IgD-negative memory B cell (primary cell): Measurements from ENCODE around the gene B4GALNT3. TPM values are rescaled to one million over a fixed set of nuclear protein-coding genes. Genes with fewer than 3 reads are reported as not detected.

ENCODE experiments used
- H3K27ac Mint-ChIP-seq, 3 donors: one replicate each; pipeline ENCODE4 v1.8.0; 2020 to 2022; ENCODE audit warnings: mild to moderate bottlenecking in 3 of 3, mixed read lengths in 3 of 3, moderate library complexity in 1 of 3
- H3K27me3 Mint-ChIP-seq: one replicate; pipeline ENCODE4 v1.8.0; 2021; ENCODE audit warnings: mixed read lengths
- H3K36me3 Mint-ChIP-seq: one replicate; pipeline ENCODE4 v1.8.0; 2020; ENCODE audit warnings: mild to moderate bottlenecking, mixed read lengths
- H3K4me1 Mint-ChIP-seq, 3 donors: one replicate each; pipeline ENCODE4 v1.8.0; 2020 to 2022; ENCODE audit warnings: mixed read lengths in 3 of 3, mild to moderate bottlenecking in 1 of 3
- H3K4me3 Mint-ChIP-seq, 4 donors: one replicate each; pipeline ENCODE4 v1.8.0; 2020 to 2022; ENCODE audit warnings: mild to moderate bottlenecking in 4 of 4, mixed read lengths in 4 of 4, moderate library complexity in 3 of 4
- H3K9me3 Mint-ChIP-seq, 3 donors: one replicate each; pipeline ENCODE4 v1.8.0; 2020 to 2021; ENCODE audit warnings: mixed read lengths in 3 of 3, mild to moderate bottlenecking in 1 of 3
- polyA plus RNA-seq: library from polyadenylated mRNA; unstranded; fragments of 300-500 nt; fragmentation: Illumina TruSeq; gene quantifications from one replicate; pipeline ENCODE4 v1.2.3, GENCODE V29; 2021

The B4GALNT3 gene
- polyA plus RNA-seq, 1 donor from 2014 or later, result 0.89 TPM

DNA sequence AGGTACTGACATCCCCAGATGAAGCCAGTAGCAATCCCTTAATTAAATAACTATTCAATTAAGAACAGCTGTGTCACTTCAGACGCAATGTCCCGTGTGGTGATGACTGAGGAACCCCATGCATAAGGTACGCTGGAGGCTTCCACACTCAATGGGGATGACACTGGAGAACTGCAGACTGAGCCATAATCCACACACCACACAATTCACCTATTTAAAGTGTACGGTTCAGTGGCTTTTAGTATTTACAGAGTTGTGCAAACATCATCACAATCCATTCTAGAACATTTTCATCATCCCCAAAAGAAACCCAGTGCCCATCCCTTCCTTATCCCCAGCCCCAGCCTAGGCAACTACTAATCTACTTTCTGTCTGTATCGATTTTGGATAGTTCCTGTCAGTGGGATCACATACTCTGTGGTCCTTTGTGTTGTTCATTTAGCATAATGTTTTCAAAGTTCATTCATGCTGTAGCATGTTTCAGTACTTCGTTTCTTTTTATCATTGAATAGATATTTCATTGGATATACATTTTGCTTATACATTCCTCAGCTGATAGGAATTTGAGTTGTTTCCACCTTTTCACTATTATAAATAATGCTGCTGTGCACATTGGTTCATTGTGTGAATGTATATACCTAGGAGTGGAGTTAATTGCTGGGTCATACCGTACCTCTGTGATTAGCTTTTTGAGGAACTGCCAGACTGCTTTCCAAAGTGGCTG lies 142.4 kb downstream of the B4GALNT3 start:
- H3K27ac Mint-ChIP-seq, result no peak overlapping the region
- peaks cover 6% of the 10 kb centered on the region for H3K36me3 Mint-ChIP-seq
- no peaks in the 10 kb centered on the region for H3K9me3 Mint-ChIP-seq
- H3K27me3 Mint-ChIP-seq, result no peaks in the 10 kb centered on the region
- no peak overlapping the region for H3K4me3 Mint-ChIP-seq
- H3K4me1 Mint-ChIP-seq, result no peaks in the 10 kb centered on the region

DNA sequence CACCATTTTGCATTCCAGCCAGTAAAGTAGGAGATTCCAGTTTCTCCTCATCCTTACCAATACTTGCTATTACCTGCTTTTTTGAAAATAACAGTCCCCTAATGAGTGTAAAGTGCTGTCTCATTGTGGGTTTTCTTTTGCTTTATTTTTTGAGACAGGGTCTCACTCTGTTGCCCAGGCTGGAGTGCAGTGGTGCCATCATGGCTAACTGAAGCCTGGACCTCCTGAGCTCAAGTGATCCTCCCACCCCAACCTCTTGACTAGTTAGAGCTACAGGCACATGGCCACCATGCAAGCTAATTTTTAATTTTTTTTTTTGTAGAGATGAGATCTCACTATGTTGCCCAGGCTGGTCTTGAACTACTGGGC lies 142.9 kb downstream of the B4GALNT3 start:
- no peaks in the 10 kb centered on the region for H3K9me3 Mint-ChIP-seq
- no peaks in the 10 kb centered on the region for H3K4me1 Mint-ChIP-seq
- peaks cover 7% of the 10 kb centered on the region for H3K36me3 Mint-ChIP-seq
- H3K4me3 Mint-ChIP-seq, result no peak overlapping the region
- H3K27me3 Mint-ChIP-seq, result no peaks in the 10 kb centered on the region
- no peak overlapping the region for H3K27ac Mint-ChIP-seq

DNA sequence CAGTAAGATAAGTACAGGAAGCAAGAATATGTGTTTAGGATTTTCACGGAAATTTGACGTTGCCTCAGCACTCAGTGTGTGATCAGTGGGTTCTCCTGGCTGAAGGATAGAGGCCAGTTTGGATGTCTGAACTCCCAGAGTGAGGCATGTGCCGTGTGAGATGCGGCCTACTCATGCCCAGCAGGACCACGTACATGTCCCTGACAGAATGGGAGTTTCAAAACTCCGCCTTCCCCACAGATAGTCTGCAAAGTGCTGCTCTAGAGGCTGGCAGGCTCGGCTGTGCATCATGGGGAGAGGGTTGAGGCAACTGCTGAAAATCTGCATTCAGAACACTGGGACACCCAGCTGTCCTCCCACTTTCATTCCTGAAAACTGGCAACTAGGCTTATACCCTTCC lies 145.2 kb downstream of the B4GALNT3 start:
- H3K27me3 Mint-ChIP-seq, result no peaks in the 10 kb centered on the region
- H3K4me1 Mint-ChIP-seq, result peaks cover 1 to 3% (median 2%) of the 10 kb centered on the region in 3 donors
- no peaks in the 10 kb centered on the region for H3K9me3 Mint-ChIP-seq
- H3K36me3 Mint-ChIP-seq, result peaks cover 7% of the 10 kb centered on the region
- no peak overlapping the region for H3K4me3 Mint-ChIP-seq
- no peak overlapping the region for H3K27ac Mint-ChIP-seq

DNA sequence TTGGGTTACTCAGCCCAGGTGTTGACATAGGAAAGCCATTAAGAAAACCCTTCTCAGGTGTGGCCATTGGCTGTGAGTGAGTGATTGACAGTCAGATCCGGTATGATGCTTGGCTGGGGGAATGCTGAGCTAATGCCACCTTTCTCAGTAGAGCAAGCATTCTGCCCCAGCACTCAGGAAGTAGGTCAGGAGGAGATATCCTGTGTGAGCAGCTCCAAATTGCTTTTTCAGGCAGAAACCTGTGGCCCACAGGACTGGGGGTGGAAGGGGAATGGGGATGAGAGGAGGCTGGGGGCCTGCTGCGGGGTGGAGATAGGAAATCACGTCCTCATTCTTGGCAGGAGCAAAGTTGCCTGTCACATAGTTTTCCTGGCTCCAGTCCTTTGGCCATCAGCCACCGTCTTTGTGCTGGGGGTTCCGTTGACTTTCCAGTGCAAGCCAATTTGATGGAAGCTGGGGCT lies 147.8 kb downstream of the B4GALNT3 start:
- Mint-ChIP-seq H3K4me3 (no peak overlapping the region), H3K4me1 (peaks cover 13 to 14% (median 13%) of the 10 kb centered on the region in 3 donors), H3K27ac (no peak overlapping the region), H3K9me3 (no peaks in the 10 kb centered on the region), H3K36me3 (peaks cover 7% of the 10 kb centered on the region), H3K27me3 (no peaks in the 10 kb centered on the region)

DNA sequence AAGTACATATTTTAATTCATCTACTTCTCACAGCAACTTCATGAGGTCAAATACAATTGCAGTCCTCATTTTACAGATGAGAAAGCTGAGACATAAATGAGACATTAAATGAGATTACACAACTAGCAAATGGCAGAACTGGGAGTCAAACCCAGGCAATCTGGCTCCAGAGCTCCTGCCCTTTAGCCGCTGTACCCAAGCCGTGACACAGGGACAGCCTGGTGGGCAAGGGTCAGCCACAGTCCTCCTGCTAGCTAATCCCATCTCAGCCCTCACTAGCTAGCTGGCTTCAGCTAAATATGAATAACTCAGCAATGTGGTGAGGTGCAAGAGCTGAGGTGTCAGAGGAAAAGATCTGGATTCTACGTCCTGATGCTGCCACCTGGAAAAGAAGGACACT lies 148.7 kb downstream of the B4GALNT3 start:
- no peak overlapping the region for H3K4me3 Mint-ChIP-seq
- H3K36me3 Mint-ChIP-seq, result peaks cover 5% of the 10 kb centered on the region
- H3K27me3 Mint-ChIP-seq, result no peaks in the 10 kb centered on the region
- no peak overlapping the region for H3K27ac Mint-ChIP-seq
- H3K4me1 Mint-ChIP-seq, result peaks cover 13 to 14% (median 13%) of the 10 kb centered on the region in 3 donors
- no peaks in the 10 kb centered on the region for H3K9me3 Mint-ChIP-seq

DNA sequence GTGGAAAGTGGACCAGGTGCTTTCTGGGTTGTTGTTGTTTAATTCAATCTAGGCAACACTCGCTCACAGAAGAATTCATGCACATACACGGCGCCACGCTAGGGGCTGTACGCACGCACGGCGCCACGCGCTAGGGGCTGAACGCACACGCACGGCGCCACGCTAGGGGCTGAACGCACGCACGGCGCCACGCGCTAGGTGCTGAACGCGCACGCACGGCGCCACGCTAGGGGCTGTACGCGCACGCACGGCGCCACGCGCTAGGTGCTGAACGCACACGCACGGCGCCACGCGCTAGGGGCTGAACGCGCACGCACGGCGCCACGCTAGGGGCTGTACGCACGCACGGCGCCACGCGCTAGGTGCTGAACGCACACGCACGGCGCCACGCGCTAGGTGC lies 149.2 kb downstream of the B4GALNT3 start:
- Mint-ChIP-seq H3K27me3 (no peaks in the 10 kb centered on the region), H3K4me1 (peaks cover 13 to 14% (median 13%) of the 10 kb centered on the region in 3 donors), H3K36me3 (peaks cover 4% of the 10 kb centered on the region), H3K27ac (no peak overlapping the region), H3K9me3 (no peaks in the 10 kb centered on the region), H3K4me3 (no peak overlapping the region)

DNA sequence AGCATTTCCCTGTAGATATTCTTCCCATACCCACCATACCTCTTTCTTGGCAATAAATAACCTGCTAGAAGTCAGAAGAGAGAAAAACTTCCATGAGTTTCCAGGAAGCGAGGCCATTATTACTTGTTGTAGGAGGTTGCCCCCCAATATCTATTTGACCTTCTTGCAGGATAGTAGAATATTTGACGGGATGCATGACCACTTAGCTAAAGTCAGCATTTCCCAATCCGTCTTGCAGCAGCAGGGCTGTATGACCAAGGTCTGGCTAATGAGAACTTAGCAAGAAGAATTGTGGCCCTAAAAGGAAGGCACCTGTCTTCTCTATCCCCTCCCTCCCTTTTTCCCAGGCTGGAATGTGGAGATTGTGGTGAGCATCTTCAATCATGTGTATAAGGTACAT lies 152.0 kb downstream of the B4GALNT3 start:
- Mint-ChIP-seq H3K36me3 (peaks cover 3% of the 10 kb centered on the region), H3K9me3 (no peaks in the 10 kb centered on the region), H3K4me1 (peaks cover 13 to 18% (median 16%) of the 10 kb centered on the region in 3 donors), H3K4me3 (no peak overlapping the region), H3K27ac (no peak overlapping the region), H3K27me3 (no peaks in the 10 kb centered on the region)

DNA sequence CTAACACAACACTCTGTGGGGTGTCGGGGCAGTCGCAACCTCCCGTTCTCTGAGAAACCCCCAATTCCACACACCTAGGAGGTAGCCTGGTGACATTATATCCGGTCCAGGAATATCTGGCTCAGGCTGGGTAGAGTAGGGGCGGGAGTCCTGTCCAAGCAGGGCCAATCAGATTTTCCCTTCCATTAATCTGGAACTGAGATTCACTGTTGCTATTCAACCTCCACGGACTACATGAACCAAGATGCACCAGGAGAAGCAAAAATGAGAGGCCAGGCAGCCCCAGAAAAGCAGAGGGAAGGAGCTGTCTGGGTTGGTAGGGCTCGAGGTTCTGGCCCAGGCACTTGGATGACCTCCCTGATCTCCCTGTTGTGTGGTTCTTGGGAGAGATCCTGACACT lies 152.6 kb downstream of the B4GALNT3 start:
- H3K9me3 Mint-ChIP-seq, result no peaks in the 10 kb centered on the region
- H3K27ac Mint-ChIP-seq, result no peak overlapping the region
- no peak overlapping the region for H3K4me3 Mint-ChIP-seq
- peaks cover under 1% of the 10 kb centered on the region for H3K36me3 Mint-ChIP-seq
- H3K4me1 Mint-ChIP-seq, result peaks cover 13 to 18% (median 16%) of the 10 kb centered on the region in 3 donors
- no peaks in the 10 kb centered on the region for H3K27me3 Mint-ChIP-seq

DNA sequence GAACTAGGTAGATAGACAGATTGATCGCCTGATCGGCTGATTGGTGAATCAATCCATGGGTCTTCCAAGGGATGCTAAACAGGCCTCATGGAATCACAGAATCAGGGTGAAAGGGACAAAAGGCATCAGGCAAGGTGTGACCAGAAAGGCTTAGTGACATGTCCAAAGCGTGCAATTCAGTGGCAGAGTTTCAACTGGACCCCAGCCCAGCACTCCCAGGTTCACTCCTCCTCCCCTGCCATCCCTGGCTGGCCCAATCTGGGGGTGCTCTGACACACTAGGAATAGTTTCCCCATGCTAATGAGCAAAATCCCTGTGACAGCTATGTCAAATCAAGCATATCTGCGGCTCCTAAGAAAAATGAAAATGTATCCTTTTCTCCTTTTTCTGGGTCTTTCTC lies 153.1 kb downstream of the B4GALNT3 start:
- Mint-ChIP-seq H3K27ac (no peak overlapping the region), H3K4me3 (no peak overlapping the region), H3K4me1 (peaks cover 13 to 18% (median 16%) of the 10 kb centered on the region in 3 donors), H3K36me3 (no peaks in the 10 kb centered on the region), H3K9me3 (no peaks in the 10 kb centered on the region), H3K27me3 (no peaks in the 10 kb centered on the region)

Other genes with a start within 250 kb of the B4GALNT3 start
- gene SLC6A12, start 245.8 kb upstream of the B4GALNT3 start, polyA plus RNA-seq, result not detected
- gene SLC6A13, start 197.1 kb upstream of the B4GALNT3 start, polyA plus RNA-seq, result not detected
- 63.7 TPM for gene KDM5A, start 70.6 kb upstream of the B4GALNT3 start, polyA plus RNA-seq
- gene CCDC77, start 58.3 kb upstream of the B4GALNT3 start, polyA plus RNA-seq, result 7.4 TPM
- gene NINJ2, start 203.5 kb downstream of the B4GALNT3 start, polyA plus RNA-seq, result 15.8 TPM